Lung (tissue), 12 donors: ENCODE measurements around the gene JOSD2. TPM values are rescaled to one million over a fixed set of nuclear protein-coding genes. Genes with fewer than 3 reads are reported as not detected.

ENCODE experiments used
- ATAC-seq: fragments of 200-7000 bp; cut with Tn5 transposase; one replicate; pipeline ENCODE4 v1.9.1; 2020; ENCODE audit warnings: moderate number of reproducible peaks; ENCODE audit not compliant: insufficient read depth, low FRiP score
- DNase-seq, 3 donors: peaks; one replicate each; pipeline ENCODE4 v3.0.0-alpha.2; 2013 to 2017
- H3K27ac ChIP-seq, 2 donors: one replicate each; pipeline ENCODE4 v1.5.1; 2013; ENCODE audit warnings: mild to moderate bottlenecking in 2 of 2, moderate library complexity in 2 of 2, control low read depth in 1 of 2, inconsistent platforms in 1 of 2, low read depth in 1 of 2, low read length in 1 of 2
- H3K27me3 ChIP-seq, 3 donors: one replicate each; pipeline ENCODE4 v1.5.1; 2013; ENCODE audit warnings: low read length in 2 of 3; ENCODE audit not compliant: control insufficient read depth in 3 of 3, insufficient read depth in 3 of 3
- H3K36me3 ChIP-seq, 4 donors: one replicate each; pipeline ENCODE4 v1.5.1; 2013; ENCODE audit warnings: low read length in 4 of 4, mild to moderate bottlenecking in 1 of 4, moderate library complexity in 1 of 4; ENCODE audit not compliant: control insufficient read depth in 4 of 4, insufficient read depth in 4 of 4
- H3K4me1 ChIP-seq, 5 donors: one replicate each; pipeline ENCODE4 v1.5.1; 2013; ENCODE audit warnings: low read length in 5 of 5, mild to moderate bottlenecking in 2 of 5, moderate library complexity in 1 of 5; ENCODE audit not compliant: control insufficient read depth in 5 of 5, insufficient read depth in 5 of 5
- H3K4me3 ChIP-seq: one replicate; pipeline ENCODE4 v1.5.1; 2013; ENCODE audit warnings: mild to moderate bottlenecking, control low read depth, moderate library complexity
- H3K9ac ChIP-seq, 2 donors: one replicate each; pipeline ENCODE4 v1.5.1; 2013; ENCODE audit warnings: low read length in 2 of 2, control low read depth in 1 of 2; ENCODE audit not compliant: insufficient read depth in 1 of 2
- H3K9me3 ChIP-seq, 4 donors: one replicate each; pipeline ENCODE4 v1.5.1; 2013; ENCODE audit warnings: low read length in 3 of 4, mild to moderate bottlenecking in 1 of 4, moderate library complexity in 1 of 4; ENCODE audit not compliant: control insufficient read depth in 4 of 4, insufficient read depth in 3 of 4
- CTCF ChIP-seq: IDR thresholded peaks from 2 replicates; pipeline ENCODE4 v1.5.1; 2012; ENCODE audit warnings: mild to moderate bottlenecking; ENCODE audit errors: control extremely low read depth, extremely low read depth
- WGBS, 2 donors: extraction: QIAGEN DNeasy Blood & Tissue Kit; methylation state at CpG; one replicate each; pipeline ENCODE4 v1.1.7; 2013; 5-methylcytosine and 5-hydroxymethylcytosine counted together
- polyA plus RNA-seq, 2 donors: library from polyadenylated mRNA; stranded (reverse); fragments of 200-250 nt; gene quantifications; one replicate each; pipeline ENCODE4 v1.2.1, GENCODE V29; 2013
- total RNA-seq, 2 donors: library from RNA; depleted of rRNA in 1 of 2; stranded (reverse); fragments of >200 nt in 1 of 2; gene quantifications; one replicate each; pipeline ENCODE4 v1.2.1, GENCODE V29; 2014 to 2021
- donor health status: control.
- donor health status: control.
- donor health status: Bipolar disorder and iron deficiency.
- donor health status: healthy.
- donor health status: DM: yes; HTN: yes; CAD: no.

JOSD2 gene
- total and polyA plus RNA-seq, 4 donors: 9.8 to 76.8 (median 63.5) TPM

GRCh38 chr19:50535672-50536187 is 24.7 kb upstream of the JOSD2 start:
- DNase-seq (no peak), ATAC-seq (no peak)
- WGBS, 2 donors: 71 to 78% methylated on average over 11 of the region's 11 CpGs
- Histone ChIP-seq H3K9ac (no peak overlapping the region), H3K36me3 (peaks cover 0 to 4% (median 1%) of the 10 kb centered on the region in 4 donors), H3K4me1 (peaks cover 0 to 1% (median 0%) of the 10 kb centered on the region in 5 donors), H3K27me3 (no peaks in the 10 kb centered on the region), H3K9me3 (peaks cover 0 to 12% (median 6%) of the 10 kb centered on the region in 4 donors), H3K27ac (no peak overlapping the region), H3K4me3 (no peak overlapping the region)
- no peak for TF ChIP-seq CTCF

GRCh38 chr19:50534478-50534877 is 23.5 kb upstream of the JOSD2 start:
- Histone ChIP-seq H3K9me3 (peaks cover 0 to 12% (median 6%) of the 10 kb centered on the region in 4 donors), H3K27ac (no peak overlapping the region), H3K9ac (no peak overlapping the region), H3K36me3 (peaks cover 0 to 4% (median 1%) of the 10 kb centered on the region in 4 donors), H3K4me1 (peaks cover 0 to 1% (median 0%) of the 10 kb centered on the region in 5 donors), H3K27me3 (no peaks in the 10 kb centered on the region), H3K4me3 (no peak overlapping the region)
- DNase-seq (no peak), ATAC-seq (no peak)
- TF ChIP-seq CTCF: no peak
- 85 to 88% methylated on average over 3 of the region's 3 CpGs for WGBS, 2 donors

- ATAC-seq: no peak
These were observed 22.0 kb upstream of the JOSD2 start for GRCh38 chr19:50532952-50533351.

More at GRCh38 chr19:50532952-50533351, 22.0 kb upstream of the JOSD2 start:
- Histone ChIP-seq H3K9me3 (peaks cover 0 to 12% (median 6%) of the 10 kb centered on the region in 4 donors), H3K27ac (no peak overlapping the region), H3K9ac (no peak overlapping the region), H3K36me3 (peaks cover 0 to 4% (median 1%) of the 10 kb centered on the region in 4 donors), H3K4me1 (peaks cover 0 to 1% (median 0%) of the 10 kb centered on the region in 5 donors), H3K27me3 (no peaks in the 10 kb centered on the region), H3K4me3 (no peak overlapping the region)
- WGBS, 2 donors: 86 to 94% methylated on average over 4 of the region's 4 CpGs
- no peak for TF ChIP-seq CTCF
- DNase-seq: no peak
